HCT116 (cell line): ENCODE results near the gene THBS1. TPM values are rescaled to one million over a fixed set of nuclear protein-coding genes. Genes with fewer than 3 reads are reported as not detected.

Experiments
- ATAC-seq: fragments of 200-7000 bp; cut with Tn5 transposase; 2 replicates; pipeline ENCODE4 v1.9.1; 2020; ENCODE audit warnings: mild to moderate bottlenecking, moderate library complexity
- BruUV-seq: library from RNA; stranded (reverse); fragments of 400-500 nt; replicated peaks from 2 replicates; lab custom pipeline; 2021; lab: Mats Ljungman, UMichigan
- CTCF ChIA-PET: fragments of 300-600 bp; sonication (Branson Sonifier 250); formaldehyde crosslinking; loops from one replicate; lab custom pipeline; 2021; ENCODE audit warnings: antibody characterized with exemption; lab: Charles Lee
- POLR2A ChIA-PET: fragments of 300-600, 350-600 bp; sonication (Branson Sonifier 250); formaldehyde crosslinking; loops from one replicate; lab custom pipeline; 2021; ENCODE audit warnings: antibody characterized with exemption; lab: Charles Lee
- RAD21 ChIA-PET, 2 experiments: fragments of 300-600 bp; sonication (Branson Sonifier 250); formaldehyde crosslinking; loops; one replicate each; lab custom pipeline; 2023; ENCODE audit warnings: low total read pairs in 2 of 2; ENCODE audit not compliant: uncharacterized antibody in 2 of 2, unreplicated experiment in 2 of 2, low non-redundant PET in 1 of 2; lab: Charles Lee
- DNase-seq: peaks from one replicate; pipeline ENCODE4 v3.0.0-alpha.2; 2010; ENCODE audit warnings: low read depth, low spot score
- H2AFZ ChIP-seq: fragments of 200-600 bp; shearing (Covaris generic), sonication (generic); 2 replicates; pipeline ENCODE4 v1.6.1; 2017; ENCODE audit warnings: low read depth, mixed run types, mixed read lengths, antibody characterized with exemption, low read length; ENCODE audit not compliant: poor library complexity, severe bottlenecking
- H3K27ac ChIP-seq: 2 replicates; pipeline ENCODE4 v1.5.1; 2012; ENCODE audit warnings: low read depth, low read length
- H3K27me3 ChIP-seq: fragments of 200-600 bp; sonication (generic); 2 replicates; pipeline ENCODE4 v1.6.1; 2016; ENCODE audit warnings: mixed run types, low read length, mixed read lengths; ENCODE audit not compliant: insufficient read depth
- H3K36me3 ChIP-seq, 2 experiments: fragments of 200-500 bp in 1 of 2; fragments of 200-600 bp in 1 of 2; sonication (Bioruptor generic) in 1 of 2; sonication (generic) in 1 of 2; 2 replicates each; pipeline versions ENCODE4 v1.5.1 to v1.6.1; 2014 to 2016; ENCODE audit warnings: low read length in 2 of 2, inconsistent platforms in 1 of 2, mixed read lengths in 1 of 2, mixed run types in 1 of 2; ENCODE audit not compliant: insufficient read depth in 2 of 2, control insufficient read depth in 1 of 2
- H3K4me1 ChIP-seq, 2 experiments: fragments of 200-600 bp in 1 of 2; sonication (generic) in 1 of 2; 2 replicates each; pipeline versions ENCODE4 v1.5.1 to v1.6.1; 2012 to 2017; ENCODE audit warnings: low read length in 2 of 2, inconsistent platforms in 1 of 2, mild to moderate bottlenecking in 1 of 2, mixed read lengths in 1 of 2, mixed run types in 1 of 2, moderate library complexity in 1 of 2; ENCODE audit not compliant: insufficient read depth in 2 of 2, control insufficient read depth in 1 of 2
- H3K4me2 ChIP-seq: fragments of 200-600 bp; sonication (generic); 2 replicates; pipeline ENCODE4 v1.6.1; 2017; ENCODE audit warnings: mixed run types, low read length, mixed read lengths
- H3K4me3 ChIP-seq, 2 experiments: fragments of 200-600 bp in 1 of 2; sonication (generic) in 1 of 2; replicated peaks in 1 of 2; 2 replicates each; pipeline ENCODE4 v1.5.1; 2011 to 2016; ENCODE audit warnings: low read length in 2 of 2, control low read depth in 1 of 2, low read depth in 1 of 2, mild to moderate bottlenecking in 1 of 2, mixed read lengths in 1 of 2, mixed run types in 1 of 2
- H3K79me2 ChIP-seq: fragments of 200-600 bp; sonication (generic); 2 replicates; pipeline ENCODE4 v1.6.1; 2017; ENCODE audit warnings: mild to moderate bottlenecking, mixed run types, low read length, moderate library complexity, mixed read lengths; ENCODE audit not compliant: insufficient read depth
- H3K9ac ChIP-seq: fragments of 200-600 bp; sonication (generic); 2 replicates; pipeline ENCODE4 v1.6.1; 2016; ENCODE audit warnings: low read length, mixed read lengths
- H3K9me2 ChIP-seq: fragments of 200-600 bp; sonication (generic), shearing (Covaris generic); 2 replicates; pipeline ENCODE4 v1.6.1; 2017; ENCODE audit warnings: mixed run types, mild to moderate bottlenecking, moderate library complexity; ENCODE audit not compliant: insufficient read depth
- H3K9me3 ChIP-seq, 2 experiments: fragments of 200-500 bp in 1 of 2; fragments of 200-600 bp in 1 of 2; sonication (Bioruptor generic) in 1 of 2; sonication (generic) in 1 of 2; 2 replicates each; pipeline ENCODE4 v1.6.1; 2014 to 2017; ENCODE audit warnings: low read length in 2 of 2, mixed read lengths in 2 of 2, inconsistent platforms in 1 of 2, low read depth in 1 of 2, mild to moderate bottlenecking in 1 of 2, mixed run types in 1 of 2, moderate library complexity in 1 of 2; ENCODE audit not compliant: control insufficient read depth in 1 of 2, insufficient read depth in 1 of 2
- H4K20me1 ChIP-seq: fragments of 200-600 bp; sonication (generic), shearing (Covaris generic); 2 replicates; pipeline ENCODE4 v1.6.1; 2017; ENCODE audit warnings: mixed run types, mild to moderate bottlenecking, moderate library complexity; ENCODE audit not compliant: insufficient read depth
- EZH2 ChIP-seq: fragments of 200-600 bp; sonication (generic); IDR thresholded peaks from 2 replicates; pipeline ENCODE4 v1.6.1; 2017; ENCODE audit warnings: antibody characterized with exemption, mixed run types
- POLR2AphosphoS5 ChIP-seq: IDR thresholded peaks from 2 replicates; pipeline ENCODE4 v1.6.1; 2011; ENCODE audit warnings: mild to moderate bottlenecking, low read depth, low read length, moderate library complexity
- RAD21 ChIP-seq: IDR thresholded peaks from 2 replicates; pipeline ENCODE4 v1.6.1; 2012; ENCODE audit warnings: low read depth, mild to moderate bottlenecking
- REST ChIP-seq: IDR thresholded peaks from 2 replicates; pipeline ENCODE4 v1.6.1; 2012; ENCODE audit warnings: low read depth
- SIN3A ChIP-seq: IDR thresholded peaks from 2 replicates; pipeline ENCODE4 v1.6.1; 2012; ENCODE audit warnings: low read depth
- SP1 ChIP-seq: IDR thresholded peaks from 2 replicates; pipeline ENCODE4 v1.6.1; 2012; ENCODE audit warnings: low read depth
- YY1 ChIP-seq: IDR thresholded peaks from 2 replicates; pipeline ENCODE4 v1.6.1; 2011; ENCODE audit warnings: low read length, low read depth, moderate library complexity, mild to moderate bottlenecking; ENCODE audit not compliant: insufficient replicate concordance; ENCODE audit errors: extremely low read depth
- ZFX ChIP-seq: fragments of 450-650 bp; IDR thresholded peaks from 2 replicates; pipeline ENCODE4 v1.6.1; 2017
- intact Hi-C: fragments of 100-400 bp; cut with micrococcal nuclease; formaldehyde crosslinking; loops from 2 replicates; pipeline ENCODE4 v1.10.0; 2022
- total RNA-seq: library from RNA; stranded (reverse); gene quantifications from one replicate; pipeline ENCODE4 v1.2.1, GENCODE V29; 2021; ENCODE audit not compliant: unreplicated experiment

The THBS1 gene
- total RNA-seq, 1 experiment from 2014 or later, result 6.3 TPM

GRCh38 chr15:39555885-39556284 is 25.0 kb upstream of the THBS1 start:
- BruUV-seq, result no TSS peak
- intact Hi-C loops, result no loop called here
- TF ChIP-seq ZFX (no peak), EZH2 (no peak)
- CTCF ChIA-PET, result interaction anchor here (1.8 kb wide), 1 partner anchor 24 kb away, joined by 7 read pairs; the partner anchor contains the start of gene THBS1
- POLR2A ChIA-PET, result no interaction called here
- no peak overlapping the region for H2AFZ ChIP-seq
- RAD21 ChIA-PET, result no interaction called here
- no peak overlapping the region for H3K27ac ChIP-seq
- no peak overlapping the region for H3K4me2 ChIP-seq
- no peak for DNase-seq
- no peak overlapping the region for H3K9ac ChIP-seq
- H3K4me3 ChIP-seq, result no peak overlapping the region
- H3K36me3 ChIP-seq, result no peaks in the 10 kb centered on the region
- H3K9me2 ChIP-seq, result no peaks in the 10 kb centered on the region
- no peaks in the 10 kb centered on the region for H3K27me3 ChIP-seq
- H3K4me1 ChIP-seq, result no peaks in the 10 kb centered on the region
- no peaks in the 10 kb centered on the region for H4K20me1 ChIP-seq
- H3K79me2 ChIP-seq, result no peaks in the 10 kb centered on the region
- no peaks in the 10 kb centered on the region for H3K9me3 ChIP-seq
- ATAC-seq, result no peak

DNA sequence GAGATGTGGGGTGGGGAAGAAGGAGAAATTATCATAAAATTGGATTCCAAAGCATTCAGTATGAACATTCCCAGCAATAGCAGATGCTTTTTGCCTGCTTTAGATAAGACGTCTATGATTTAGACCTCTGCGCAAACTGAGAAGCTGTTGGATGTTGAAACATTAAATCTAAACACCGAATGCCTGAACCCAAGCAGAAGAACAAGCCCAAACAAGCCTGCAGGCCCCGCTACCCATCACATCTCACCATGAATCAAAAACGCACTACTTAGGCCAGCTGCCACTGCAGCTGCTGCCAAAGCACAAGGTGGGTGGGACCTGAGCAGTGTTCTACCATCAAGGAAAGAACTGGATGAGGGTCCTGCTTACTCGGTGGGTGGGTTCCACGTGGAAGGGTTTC is 24.4 kb upstream of the THBS1 start:
- DNase-seq, result no peak
- no peaks in the 10 kb centered on the region for H3K9me2 ChIP-seq
- POLR2A ChIA-PET, result no interaction called here
- no peaks in the 10 kb centered on the region for H3K79me2 ChIP-seq
- no peaks in the 10 kb centered on the region for H3K27me3 ChIP-seq
- H4K20me1 ChIP-seq, result no peaks in the 10 kb centered on the region
- no peaks in the 10 kb centered on the region for H3K36me3 ChIP-seq
- BruUV-seq, result no TSS peak
- no peak for TF ChIP-seq SIN3A
- no peak for TF ChIP-seq ZFX
- TF ChIP-seq YY1, result no peak
- TF ChIP-seq RAD21, result no peak
- no peak for TF ChIP-seq REST
- TF ChIP-seq POLR2AphosphoS5, result no peak
- TF ChIP-seq SP1, result no peak
- CTCF ChIA-PET, result no interaction called here
- RAD21 ChIA-PET, result no interaction called here
- intact Hi-C loops, result no loop called here
- no peak overlapping the region for H3K4me2 ChIP-seq
- no peak overlapping the region for H3K4me3 ChIP-seq
- H2AFZ ChIP-seq, result no peak overlapping the region
- H3K9me3 ChIP-seq, result no peaks in the 10 kb centered on the region
- no peaks in the 10 kb centered on the region for H3K4me1 ChIP-seq
- H3K9ac ChIP-seq, result no peak overlapping the region
- ATAC-seq, result no peak
- no peak overlapping the region for H3K27ac ChIP-seq
